K562 (cell line): ENCODE data around the gene ERC2. TPM values are rescaled to one million over a fixed set of nuclear protein-coding genes. Genes with fewer than 3 reads are reported as not detected.

Experiments
- ATAC-seq: fragments of 200-7000 bp; cut with Tn5 transposase; 3 replicates; pipeline ENCODE4 v1.9.1; 2020; ENCODE audit warnings: moderate library complexity
- BruUV-seq: library from RNA; stranded (reverse); fragments of 400-500 nt; replicated peaks from 2 replicates; lab custom pipeline; 2021; lab: Mats Ljungman, UMichigan
- CTCF ChIA-PET: fragments of 300-600 bp; formaldehyde crosslinking; extraction: SDS; loops from one replicate; lab custom pipeline; 2021; ENCODE audit warnings: low intra/inter-chr PET ratio; lab: Yijun Ruan, JAX
- POLR2A ChIA-PET: fragments of 300-600, 350-650 bp; sonication (Branson Sonifier 250); formaldehyde crosslinking; extraction: SDS; loops from one replicate; lab custom pipeline; 2021; ENCODE audit warnings: antibody characterized with exemption, inconsistent platforms; lab: Yijun Ruan, JAX
- DNase-seq, 4 experiments: peaks; one replicate each; pipeline versions ENCODE4 v3.0.0 to v3.0.0-alpha.2; 2011 to 2018; ENCODE audit warnings: low spot score in 3 of 4, mixed read lengths in 3 of 4; ENCODE audit errors: extremely low read depth in 1 of 4
- FAIRE-seq: peaks from 2 replicates; lab custom pipeline; 2011; peaks lifted over from hg19 to GRCh38; lab: Jason Lieb, UNC
- H2AFZ ChIP-seq: 2 replicates; pipeline ENCODE4 v1.6.0; 2011; ENCODE audit warnings: low read depth, low read length, control low read depth, inconsistent platforms
- H3K27ac ChIP-seq: fragments of 200-600 bp; 3 replicates; pipeline ENCODE4 v1.8.0; 2011; ENCODE audit warnings: low read depth, mild to moderate bottlenecking, control low read depth, inconsistent platforms, low read length, moderate library complexity, mixed read lengths; ENCODE audit errors: extremely low read depth
- H3K27me3 ChIP-seq, 2 experiments: fragments of 300-600 bp in 1 of 2; 2 replicates in 1 of 2; 3 replicates in 1 of 2; pipeline versions ENCODE4 v1.6.0 to v1.8.0; 2011; ENCODE audit warnings: inconsistent platforms in 2 of 2, low read length in 2 of 2, mild to moderate bottlenecking in 1 of 2, mixed read lengths in 1 of 2, moderate library complexity in 1 of 2; ENCODE audit not compliant: control insufficient read depth in 2 of 2, insufficient read depth in 2 of 2
- H3K36me3 ChIP-seq: fragments of 300-600 bp; 3 replicates; pipeline ENCODE4 v1.8.0; 2011; ENCODE audit warnings: mild to moderate bottlenecking, low read length, inconsistent platforms; ENCODE audit not compliant: control insufficient read depth, insufficient read depth
- H3K4me1 ChIP-seq, 2 experiments: fragments of 200-600 bp in 1 of 2; replicated peaks in 1 of 2; 2 replicates in 1 of 2; 3 replicates in 1 of 2; pipeline versions ENCODE4 v1.5.1 to v1.8.0; 2011; ENCODE audit warnings: inconsistent platforms in 2 of 2, low read length in 2 of 2, mild to moderate bottlenecking in 1 of 2, mixed read lengths in 1 of 2, moderate library complexity in 1 of 2; ENCODE audit not compliant: control insufficient read depth in 2 of 2, insufficient read depth in 2 of 2
- H3K4me2 ChIP-seq: 2 replicates; pipeline ENCODE4 v1.6.1; 2011; ENCODE audit warnings: low read length, control low read depth, inconsistent platforms, mixed read lengths; ENCODE audit not compliant: insufficient read depth
- H3K4me3 ChIP-seq: fragments of 200-600 bp; sonication (generic), shearing (Covaris generic); 2 replicates; pipeline ENCODE4 v1.5.1; 2016; ENCODE audit warnings: control low read depth, inconsistent platforms
- H3K79me2 ChIP-seq: fragments of 200-600 bp; 3 replicates; pipeline ENCODE4 v1.8.0; 2011; ENCODE audit warnings: low read length, inconsistent platforms; ENCODE audit not compliant: control insufficient read depth, insufficient read depth
- H3K9ac ChIP-seq, 2 experiments: 2 replicates each; pipeline versions ENCODE4 v1.6.0 to v1.6.1; 2011; ENCODE audit warnings: low read depth in 2 of 2, low read length in 2 of 2, control low read depth in 1 of 2, inconsistent platforms in 1 of 2, mild to moderate bottlenecking in 1 of 2, mixed read lengths in 1 of 2; ENCODE audit not compliant: insufficient read depth in 1 of 2
- H3K9me1 ChIP-seq: one replicate; pipeline ENCODE4 v1.6.0; 2011; ENCODE audit warnings: inconsistent platforms, mild to moderate bottlenecking, low read length, moderate library complexity; ENCODE audit not compliant: control insufficient read depth, insufficient read depth
- H3K9me3 ChIP-seq: replicated peaks from 2 replicates; pipeline ENCODE4 v1.5.1; 2011; ENCODE audit warnings: low read depth, low read length, inconsistent platforms; ENCODE audit not compliant: control insufficient read depth, insufficient read depth
- H4K20me1 ChIP-seq: replicated peaks from 2 replicates; pipeline ENCODE4 v1.6.1; 2011; ENCODE audit warnings: low read length, inconsistent platforms, mixed read lengths; ENCODE audit not compliant: control insufficient read depth, insufficient read depth
- YBX1 ChIP-seq: fragments of 450-650 bp; IDR thresholded peaks from 2 replicates; pipeline ENCODE4 v1.7.1; 2016; ENCODE audit warnings: mild to moderate bottlenecking
- WGBS: fragments of 100-300 bp; shearing (Covaris generic); methylation state at CpG from one replicate; pipeline ENCODE4 v1.1.6; 2016; ENCODE audit warnings: low coverage, mixed read lengths; ENCODE audit not compliant: insufficient coverage; ENCODE audit errors: missing lambda C conversion rate; 5-methylcytosine and 5-hydroxymethylcytosine counted together
- in situ Hi-C: fragments of 300-500 bp; cut with MboI; formaldehyde crosslinking; loops from 4 replicates; pipeline ENCODE4 v1.15.0; 2018; ENCODE audit warnings: inconsistent platforms, mixed read lengths
- intact Hi-C: fragments of 100-400 bp; cut with micrococcal nuclease; formaldehyde crosslinking; loops from 2 replicates; pipeline ENCODE4 v1.14.2; 2022
- polyA plus RNA-seq, 8 experiments: library from polyadenylated mRNA; depleted of rRNA in 4 of 8; stranded (reverse) in 5 of 8; unstranded in 3 of 8; fragments of >200 nt; fragmentation: Nextera tagmentation in 2 of 8; fragmentation: Illumina TruSeq in 1 of 8; extraction: Ambion mirVana in 2 of 8; extraction: Trizol in 1 of 8; gene quantifications; 2 replicates each; pipeline versions ENCODE4 v1.2.1 to v1.2.3, GENCODE V29; 2011 to 2014; ENCODE audit warnings: inconsistent platforms in 1 of 8, missing spikeins in 1 of 8
- total RNA-seq, 7 experiments: library from RNA; depleted of rRNA in 6 of 7; stranded (reverse); fragments of >200 nt in 6 of 7; fragmentation: Illumina TruSeq in 2 of 7; extraction: Trizol in 2 of 7; gene quantifications; 2 replicates each; pipeline versions ENCODE4 v1.2.1 to v1.2.3, GENCODE V29; 2011 to 2021; ENCODE audit warnings: low replicate concordance in 1 of 7
- TF ChIP-seq, protein P1 (sequence below): fragments of 450-650 bp; IDR thresholded peaks from 2 replicates; pipeline ENCODE4 v1.6.1; 2016; ENCODE audit warnings: missing biosample characterization, missing genetic modification characterization
- TF ChIP-seq, protein P2 (sequence below): sonication (generic); formaldehyde crosslinking; IDR thresholded peaks from 2 replicates; pipeline ENCODE4 v1.8.0; 2022; ENCODE audit warnings: mild to moderate bottlenecking, missing genetic modification reagents

Gene ERC2
- total and polyA plus RNA-seq, 9 of the 15 experiments (the other 6 are each of a cell fraction or from before 2014, with no cell fraction given): 0.04 to 0.18 (median 0.07) TPM; not detected in 2

DNA sequence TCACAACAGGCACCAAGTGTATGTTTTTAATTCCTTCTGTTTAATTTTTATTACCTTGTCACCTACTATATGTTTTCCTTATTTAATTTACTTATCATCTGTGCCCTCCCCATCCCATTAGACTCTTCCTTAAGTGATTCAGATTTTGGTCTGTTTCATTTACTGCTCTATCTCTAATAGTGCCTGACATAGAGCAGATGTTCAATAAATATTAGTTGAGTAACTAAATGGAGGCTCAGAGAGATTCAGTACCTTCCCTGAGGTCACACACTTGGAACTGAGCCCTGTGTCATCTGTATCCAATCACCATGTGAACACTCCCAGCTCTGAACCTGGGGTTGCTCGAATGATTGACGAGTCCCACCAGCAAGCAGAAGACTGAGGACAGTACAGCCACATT lies 663.1 kb downstream of the ERC2 start:
- DNase-seq (no peak), FAIRE-seq (no peak)
- in situ Hi-C loops: no loop called here

DNA sequence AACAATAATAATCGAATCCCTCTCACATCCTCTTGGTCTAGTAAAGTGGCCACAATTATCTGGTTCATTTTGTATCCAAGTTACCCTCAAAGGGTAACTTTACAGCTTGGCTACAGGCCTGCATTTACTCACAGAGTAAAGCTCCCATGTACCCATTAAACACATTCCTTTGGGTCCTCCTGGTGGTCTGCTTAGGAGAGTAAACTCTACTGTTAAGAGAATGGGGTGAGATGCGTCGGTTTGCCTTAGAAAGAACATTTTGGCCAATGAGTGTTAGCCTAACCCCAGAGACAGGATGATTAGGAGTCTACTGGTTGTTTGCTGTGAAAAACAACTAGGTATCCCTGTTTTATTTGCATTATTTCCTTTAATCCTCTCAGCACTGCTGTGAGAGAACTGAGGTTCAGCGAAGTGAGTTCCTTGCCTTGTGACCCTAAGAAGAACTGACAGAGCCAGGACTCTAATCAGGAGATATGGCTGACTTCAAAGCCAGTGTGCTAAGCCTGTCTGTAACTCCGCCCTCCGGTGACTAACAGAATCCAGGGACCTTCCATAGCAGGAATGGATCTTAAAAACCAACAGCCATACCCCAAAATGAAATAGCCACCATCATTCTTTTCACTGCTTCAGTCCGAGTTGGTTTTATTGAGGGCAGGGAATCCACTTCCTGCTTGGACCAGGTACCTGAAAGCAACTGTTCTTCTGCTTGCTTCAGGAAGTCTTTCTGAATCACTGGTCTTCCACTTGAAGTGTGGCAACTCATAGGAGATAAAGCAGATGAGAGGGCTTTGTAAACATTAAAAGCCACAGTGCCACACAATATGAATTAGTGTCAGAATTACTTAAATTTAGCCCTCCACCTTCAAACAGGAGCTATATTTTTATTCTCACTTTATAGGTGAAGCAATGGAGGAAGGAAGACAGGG lies 663.8 kb downstream of the ERC2 start:
- Histone ChIP-seq H3K27me3 (no peaks in the 10 kb centered on the region), H3K9ac (no peak overlapping the region), H3K9me1 (no peaks in the 10 kb centered on the region), H3K4me2 (no peak overlapping the region), H4K20me1 (no peaks in the 10 kb centered on the region), H3K4me3 (no peak overlapping the region), H2AFZ (no peak overlapping the region), H3K36me3 (no peaks in the 10 kb centered on the region), H3K4me1 (no peaks in the 10 kb centered on the region), H3K9me3 (no peaks in the 10 kb centered on the region), H3K79me2 (no peaks in the 10 kb centered on the region), H3K27ac (no peak overlapping the region)
- WGBS: 1% methylated on average over 7 of the region's 7 CpGs
- in situ Hi-C loops: no loop called here
- DNase-seq (no peak), FAIRE-seq (no peak), ATAC-seq (no peak)
- no TSS peak for BruUV-seq
- ChIA-PET CTCF (no interaction called here), POLR2A (no interaction called here)
- intact Hi-C loops: no loop called here
- TF ChIP-seq, protein P1, sequence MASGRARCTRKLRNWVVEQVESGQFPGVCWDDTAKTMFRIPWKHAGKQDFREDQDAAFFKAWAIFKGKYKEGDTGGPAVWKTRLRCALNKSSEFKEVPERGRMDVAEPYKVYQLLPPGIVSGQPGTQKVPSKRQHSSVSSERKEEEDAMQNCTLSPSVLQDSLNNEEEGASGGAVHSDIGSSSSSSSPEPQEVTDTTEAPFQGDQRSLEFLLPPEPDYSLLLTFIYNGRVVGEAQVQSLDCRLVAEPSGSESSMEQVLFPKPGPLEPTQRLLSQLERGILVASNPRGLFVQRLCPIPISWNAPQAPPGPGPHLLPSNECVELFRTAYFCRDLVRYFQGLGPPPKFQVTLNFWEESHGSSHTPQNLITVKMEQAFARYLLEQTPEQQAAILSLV (tag): no peak
- TF ChIP-seq YBX1: no peak

More for the DNA sequence above, 663.1 kb downstream of the ERC2 start:
- H3K4me3 ChIP-seq: no peak overlapping the region
- POLR2A ChIA-PET: no interaction called here
- intact Hi-C loops: no loop called here
- no peaks in the 10 kb centered on the region for H3K36me3 ChIP-seq
- WGBS: 0% methylated on average over 2 of the region's 2 CpGs
- no peaks in the 10 kb centered on the region for H3K9me3 ChIP-seq
- no peak overlapping the region for H2AFZ ChIP-seq
- TF ChIP-seq, protein P2, sequence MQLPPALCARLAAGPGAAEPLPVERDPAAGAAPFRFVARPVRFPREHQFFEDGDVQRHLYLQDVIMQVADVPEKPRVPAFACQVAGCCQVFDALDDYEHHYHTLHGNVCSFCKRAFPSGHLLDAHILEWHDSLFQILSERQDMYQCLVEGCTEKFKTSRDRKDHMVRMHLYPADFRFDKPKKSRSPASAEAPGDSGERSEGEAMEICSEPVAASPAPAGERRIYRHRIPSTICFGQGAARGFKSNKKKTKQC: no peak
- TF ChIP-seq, all 486 proteins: peak for 0
- no peaks in the 10 kb centered on the region for H4K20me1 ChIP-seq
- no peak overlapping the region for H3K9ac ChIP-seq
- no peaks in the 10 kb centered on the region for H3K27me3 ChIP-seq
- BruUV-seq: no TSS peak
- ATAC-seq: no peak
- H3K4me1 ChIP-seq: no peaks in the 10 kb centered on the region
- no peaks in the 10 kb centered on the region for H3K79me2 ChIP-seq
- H3K27ac ChIP-seq: no peak overlapping the region
- H3K4me2 ChIP-seq: no peak overlapping the region
- no peaks in the 10 kb centered on the region for H3K9me1 ChIP-seq
- CTCF ChIA-PET: no interaction called here
